T-helper 1 cell treated with Interleukin-12 subunit alpha and Interleukin-12 subunit beta and Interleukin-4 antibody, amounts not matched to agents 30 ng/mL and 1 ng/mL, for 36 hours (primary cell): ENCODE data around the gene CRIM1. TPM values are rescaled to one million over a fixed set of nuclear protein-coding genes. Genes with fewer than 3 reads are reported as not detected.

Source experiments
- intact Hi-C: fragments of 100-400 bp; cut with micrococcal nuclease; formaldehyde crosslinking; loops from one replicate; pipeline ENCODE4 v1.15.1; 2024
- total RNA-seq: library from RNA; stranded (reverse); gene quantifications from 2 replicates; pipeline ENCODE4 v1.2.3, GENCODE V29; 2022

Gene CRIM1
- total RNA-seq, 1 donor from 2014 or later, result 11.4 TPM

- intact Hi-C loops, result loop anchor here (5.0 kb wide), 2 partner anchors 116 to 574 kb away; no protein-coding TSS in a partner anchor
These were observed 190.4 kb downstream of the CRIM1 start for GRCh38 chr2:36545871-36546416.

GRCh38 chr2:36547906-36548305, 192.3 kb downstream of the CRIM1 start:
- intact Hi-C loops, result loop anchor here (5.0 kb wide), 2 partner anchors 114 to 576 kb away; no protein-coding TSS in a partner anchor

- intact Hi-C loops, result loop anchor here (1.0 to 5.0 kb wide), 3 partner anchors 48 to 577 kb away; no protein-coding TSS in a partner anchor
These were observed 193.6 kb downstream of the CRIM1 start for GRCh38 chr2:36549165-36549574.

GRCh38 chr2:36550006-36550405, 194.4 kb downstream of the CRIM1 start:
- intact Hi-C loops, result no loop called here

GRCh38 chr2:36553683-36554082, 198.1 kb downstream of the CRIM1 start:
- intact Hi-C loops, result no loop called here

- intact Hi-C loops, result no loop called here
These were observed 199.0 kb downstream of the CRIM1 start for GRCh38 chr2:36554531-36554930.

GRCh38 chr2:36555789-36556188, 200.2 kb downstream of the CRIM1 start:
- intact Hi-C loops, result no loop called here

GRCh38 chr2:36556842-36557241, 201.3 kb downstream of the CRIM1 start:
- intact Hi-C loops, result no loop called here

- intact Hi-C loops, result no loop called here
These were observed 203.8 kb downstream of the CRIM1 start for GRCh38 chr2:36559221-36559942.

- intact Hi-C loops, result no loop called here
These were observed 205.1 kb downstream of the CRIM1 start for GRCh38 chr2:36560726-36561125.

GRCh38 chr2:36561237-36561944, 205.8 kb downstream of the CRIM1 start:
- intact Hi-C loops, result no loop called here

GRCh38 chr2:36562240-36562639, 206.7 kb downstream of the CRIM1 start:
- intact Hi-C loops, result no loop called here

GRCh38 chr2:36562973-36563532, 207.5 kb downstream of the CRIM1 start:
- intact Hi-C loops, result no loop called here

- intact Hi-C loops, result no loop called here
These were observed 208.9 kb downstream of the CRIM1 start for GRCh38 chr2:36564377-36564930.

GRCh38 chr2:36565712-36566111, 210.1 kb downstream of the CRIM1 start:
- intact Hi-C loops, result no loop called here

- intact Hi-C loops, result no loop called here
These were observed 211.3 kb downstream of the CRIM1 start for GRCh38 chr2:36566887-36567286.

- intact Hi-C loops, result no loop called here
These were observed 212.3 kb downstream of the CRIM1 start for GRCh38 chr2:36567711-36568408.

GRCh38 chr2:36568516-36569246, 213.1 kb downstream of the CRIM1 start:
- intact Hi-C loops, result no loop called here

- intact Hi-C loops, result no loop called here
These were observed 213.8 kb downstream of the CRIM1 start for GRCh38 chr2:36569267-36569856.

- intact Hi-C loops, result no loop called here
These were observed 214.8 kb downstream of the CRIM1 start for GRCh38 chr2:36570416-36570815.
